ENCODE measurements around the gene USP5. TPM values are rescaled to one million over a fixed set of nuclear protein-coding genes. Genes with fewer than 3 reads are reported as not detected.
A peak's percentile ranks its signal among the peaks of the same experiment; 100 is the strongest.

Gene USP5
- total RNA-seq, 1 experiment from 2014 or later = 175 TPM

- Histone ChIP-seq H3K4me3 (replicated peaks in 1 of 2; ENCODE audit: low read depth in 1 of 2, low read length in 2 of 2) (peak overlapping the region; percentile 79 to 81), H3K79me2 (ENCODE audit: insufficient read depth, low read length) (peaks cover 13% of the 10 kb centered on the region; the same call in 1 of the 2 replicates), H3K4me1 (ENCODE audit: control insufficient read depth in 1 of 2, insufficient read depth in 2 of 2, low read length in 2 of 2) (peaks cover 15 to 29% of the 10 kb centered on the region in 2 experiments), H3K9me3 (ENCODE audit: control insufficient read depth in 1 of 2, insufficient read depth in 1 of 2, low read depth in 1 of 2, low read length in 2 of 2) (no peaks in the 10 kb centered on the region), H3K27ac (ENCODE audit: low read depth, low read length) (peak overlapping the region; percentile 53; the same call in 1 of the 2 replicates), H3K27me3 (ENCODE audit: insufficient read depth, low read length) (no peaks in the 10 kb centered on the region), H2AFZ (ENCODE audit: low read depth, low read length, poor library complexity, severe bottlenecking) (no peak overlapping the region), H4K20me1 (ENCODE audit: insufficient read depth) (no peaks in the 10 kb centered on the region), H3K9ac (ENCODE audit: low read length) (peak overlapping the region; percentile 68), H3K36me3 (ENCODE audit: control insufficient read depth in 1 of 2, insufficient read depth in 2 of 2, low read length in 2 of 2) (peaks cover 8 to 17% of the 10 kb centered on the region in 2 experiments), H3K4me2 (ENCODE audit: low read length) (peak overlapping the region; percentile 92), H3K9me2 (ENCODE audit: insufficient read depth) (no peaks in the 10 kb centered on the region)
- DNase-seq (ENCODE audit: low read depth, low spot score) (no peak), ATAC-seq (peak; percentile 52)
- ChIA-PET POLR2A (interaction anchor here (0.6 to 1.3 kb wide), 2 partner anchors 21 to 29 kb away, joined by 3 to 7 read pairs; partner anchors contain the start of genes C12orf57 and RNU7-1), RAD21 (ENCODE audit: low non-redundant PET in 1 of 2, low total read pairs in 2 of 2, uncharacterized antibody in 2 of 2, unreplicated experiment in 2 of 2) (no interaction called here), CTCF (interaction anchor here (1.0 to 1.4 kb wide), 3 partner anchors 10 to 46 kb away, joined by 3 to 4 read pairs (median 3); no protein-coding TSS in a partner anchor)
- intact Hi-C loops (cut with micrococcal nuclease) = no loop called here
- TSS peak; percentile 29 for BruUV-seq (replicated peaks)
- TF ChIP-seq RAD21 (IDR thresholded peaks at IDR 0.05; ENCODE audit: low read depth) (no peak), JUND (IDR thresholded peaks at IDR 0.05) (no peak), CEBPB (IDR thresholded peaks at IDR 0.05; ENCODE audit: low read depth) (no peak), ELF1 (IDR thresholded peaks at IDR 0.05; ENCODE audit: borderline replicate concordance, low read depth) (no peak), CBX3 (IDR thresholded peaks at IDR 0.05; ENCODE audit: low read depth) (no peak), SP1 (IDR thresholded peaks at IDR 0.05; ENCODE audit: low read depth) (no peak), POLR2A (IDR thresholded peaks at IDR 0.05; ENCODE audit: borderline replicate concordance, extremely low read depth, insufficient read depth, insufficient read length) (no peak), FOSL1 (IDR thresholded peaks at IDR 0.05; ENCODE audit: low read depth) (no peak), TCF7L2 (IDR thresholded peaks at IDR 0.05; ENCODE audit: borderline replicate concordance, extremely low read depth, insufficient read depth, insufficient read length) (no peak), EZH2phosphoT487 (IDR thresholded peaks at IDR 0.05; ENCODE audit: borderline replicate concordance) (no peak), ZNF274 (IDR thresholded peaks at IDR 0.05; ENCODE audit: low read depth, low read length) (no peak), SRF (IDR thresholded peaks at IDR 0.05; ENCODE audit: low read depth) (no peak), EGR1 (IDR thresholded peaks at IDR 0.05; ENCODE audit: low read depth) (no peak), ZBTB33 (IDR thresholded peaks at IDR 0.05; ENCODE audit: extremely low read depth, insufficient replicate concordance, low read length) (no peak), YY1 (IDR thresholded peaks at IDR 0.05; ENCODE audit: extremely low read depth, insufficient replicate concordance, low read depth, low read length) (no peak)
- TF ChIP-seq, protein P1, sequence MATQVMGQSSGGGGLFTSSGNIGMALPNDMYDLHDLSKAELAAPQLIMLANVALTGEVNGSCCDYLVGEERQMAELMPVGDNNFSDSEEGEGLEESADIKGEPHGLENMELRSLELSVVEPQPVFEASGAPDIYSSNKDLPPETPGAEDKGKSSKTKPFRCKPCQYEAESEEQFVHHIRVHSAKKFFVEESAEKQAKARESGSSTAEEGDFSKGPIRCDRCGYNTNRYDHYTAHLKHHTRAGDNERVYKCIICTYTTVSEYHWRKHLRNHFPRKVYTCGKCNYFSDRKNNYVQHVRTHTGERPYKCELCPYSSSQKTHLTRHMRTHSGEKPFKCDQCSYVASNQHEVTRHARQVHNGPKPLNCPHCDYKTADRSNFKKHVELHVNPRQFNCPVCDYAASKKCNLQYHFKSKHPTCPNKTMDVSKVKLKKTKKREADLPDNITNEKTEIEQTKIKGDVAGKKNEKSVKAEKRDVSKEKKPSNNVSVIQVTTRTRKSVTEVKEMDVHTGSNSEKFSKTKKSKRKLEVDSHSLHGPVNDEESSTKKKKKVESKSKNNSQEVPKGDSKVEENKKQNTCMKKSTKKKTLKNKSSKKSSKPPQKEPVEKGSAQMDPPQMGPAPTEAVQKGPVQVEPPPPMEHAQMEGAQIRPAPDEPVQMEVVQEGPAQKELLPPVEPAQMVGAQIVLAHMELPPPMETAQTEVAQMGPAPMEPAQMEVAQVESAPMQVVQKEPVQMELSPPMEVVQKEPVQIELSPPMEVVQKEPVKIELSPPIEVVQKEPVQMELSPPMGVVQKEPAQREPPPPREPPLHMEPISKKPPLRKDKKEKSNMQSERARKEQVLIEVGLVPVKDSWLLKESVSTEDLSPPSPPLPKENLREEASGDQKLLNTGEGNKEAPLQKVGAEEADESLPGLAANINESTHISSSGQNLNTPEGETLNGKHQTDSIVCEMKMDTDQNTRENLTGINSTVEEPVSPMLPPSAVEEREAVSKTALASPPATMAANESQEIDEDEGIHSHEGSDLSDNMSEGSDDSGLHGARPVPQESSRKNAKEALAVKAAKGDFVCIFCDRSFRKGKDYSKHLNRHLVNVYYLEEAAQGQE (IDR thresholded peaks at IDR 0.05; ENCODE audit: low read depth) = no peak
- TF ChIP-seq, protein P2, sequence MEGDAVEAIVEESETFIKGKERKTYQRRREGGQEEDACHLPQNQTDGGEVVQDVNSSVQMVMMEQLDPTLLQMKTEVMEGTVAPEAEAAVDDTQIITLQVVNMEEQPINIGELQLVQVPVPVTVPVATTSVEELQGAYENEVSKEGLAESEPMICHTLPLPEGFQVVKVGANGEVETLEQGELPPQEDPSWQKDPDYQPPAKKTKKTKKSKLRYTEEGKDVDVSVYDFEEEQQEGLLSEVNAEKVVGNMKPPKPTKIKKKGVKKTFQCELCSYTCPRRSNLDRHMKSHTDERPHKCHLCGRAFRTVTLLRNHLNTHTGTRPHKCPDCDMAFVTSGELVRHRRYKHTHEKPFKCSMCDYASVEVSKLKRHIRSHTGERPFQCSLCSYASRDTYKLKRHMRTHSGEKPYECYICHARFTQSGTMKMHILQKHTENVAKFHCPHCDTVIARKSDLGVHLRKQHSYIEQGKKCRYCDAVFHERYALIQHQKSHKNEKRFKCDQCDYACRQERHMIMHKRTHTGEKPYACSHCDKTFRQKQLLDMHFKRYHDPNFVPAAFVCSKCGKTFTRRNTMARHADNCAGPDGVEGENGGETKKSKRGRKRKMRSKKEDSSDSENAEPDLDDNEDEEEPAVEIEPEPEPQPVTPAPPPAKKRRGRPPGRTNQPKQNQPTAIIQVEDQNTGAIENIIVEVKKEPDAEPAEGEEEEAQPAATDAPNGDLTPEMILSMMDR (IDR thresholded peaks at IDR 0.05 in 2 of 3, conservative IDR thresholded peaks at IDR 0.05 in 1 of 3; ENCODE audit: borderline replicate concordance in 1 of 3, insufficient read depth in 1 of 3, low read depth in 2 of 3, low read length in 2 of 3) = no peak
- TF ChIP-seq, protein P3, sequence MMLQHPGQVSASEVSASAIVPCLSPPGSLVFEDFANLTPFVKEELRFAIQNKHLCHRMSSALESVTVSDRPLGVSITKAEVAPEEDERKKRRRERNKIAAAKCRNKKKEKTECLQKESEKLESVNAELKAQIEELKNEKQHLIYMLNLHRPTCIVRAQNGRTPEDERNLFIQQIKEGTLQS (IDR thresholded peaks at IDR 0.05) = no peak
Observed at GRCh38 chr12:6914947-6915788, 63.2 kb downstream of the USP5 start.
